CD4-positive, alpha-beta memory T cell (primary cell): ENCODE measurements around the gene TRAK1. TPM values are rescaled to one million over a fixed set of nuclear protein-coding genes. Genes with fewer than 3 reads are reported as not detected.

Source experiments
- CTCF ChIA-PET: fragments of 350-600 bp; sonication (Branson Sonifier 250); formaldehyde crosslinking; loops from one replicate; lab custom pipeline; 2021; ENCODE audit warnings: inconsistent platforms; ENCODE audit not compliant: partially characterized antibody; lab: Charles Lee
- POLR2A ChIA-PET: fragments of 350-600 bp; sonication (Branson Sonifier 250); formaldehyde crosslinking; loops from one replicate; lab custom pipeline; 2021; ENCODE audit not compliant: partially characterized antibody; lab: Charles Lee
- DNase-seq, 5 donors: peaks; one replicate each; pipeline versions ENCODE4 v3.0.0 to v3.0.0-alpha.2; 2020 to 2022; ENCODE audit warnings: mixed read lengths in 1 of 5
- H3K27ac ChIP-seq: one replicate; pipeline ENCODE4 v1.7.0; 2013; ENCODE audit warnings: low read depth, low read length
- H3K27me3 ChIP-seq: 2 replicates; pipeline ENCODE4 v1.7.0; 2013; ENCODE audit warnings: mild to moderate bottlenecking, low read length, moderate library complexity; ENCODE audit not compliant: insufficient read depth
- H3K36me3 ChIP-seq: 2 replicates; pipeline ENCODE4 v1.7.0; 2013; ENCODE audit warnings: mild to moderate bottlenecking, low read length, moderate library complexity; ENCODE audit not compliant: insufficient read depth
- H3K4me1 ChIP-seq: 2 replicates; pipeline ENCODE4 v1.7.0; 2013; ENCODE audit warnings: mild to moderate bottlenecking, low read length, moderate library complexity; ENCODE audit not compliant: insufficient read depth
- H3K4me3 ChIP-seq, 2 donors: one replicate each; pipeline ENCODE4 v1.7.0; 2013; ENCODE audit warnings: low read length in 2 of 2, mild to moderate bottlenecking in 1 of 2
- H3K9me3 ChIP-seq, 2 donors: one replicate each; pipeline ENCODE4 v1.7.0; 2013; ENCODE audit warnings: low read length in 2 of 2, control low read depth in 1 of 2; ENCODE audit not compliant: control insufficient read depth in 1 of 2
- H3K27ac Mint-ChIP-seq, 7 donors: one replicate each; pipeline ENCODE4 v1.8.0; 2020 to 2021; ENCODE audit warnings: mixed read lengths in 7 of 7, mild to moderate bottlenecking in 6 of 7, inconsistent platforms in 3 of 7, moderate library complexity in 3 of 7
- H3K27me3 Mint-ChIP-seq, 2 donors: one replicate each; pipeline ENCODE4 v1.8.0; 2020 to 2021; ENCODE audit warnings: mixed read lengths in 2 of 2
- H3K36me3 Mint-ChIP-seq, 2 donors: one replicate each; pipeline ENCODE4 v1.8.0; 2020 to 2021; ENCODE audit warnings: mixed read lengths in 2 of 2, inconsistent platforms in 1 of 2, mild to moderate bottlenecking in 1 of 2
- H3K4me1 Mint-ChIP-seq, 4 donors: one replicate each; pipeline ENCODE4 v1.8.0; 2020 to 2021; ENCODE audit warnings: mixed read lengths in 4 of 4, mild to moderate bottlenecking in 1 of 4
- H3K4me3 Mint-ChIP-seq, 8 donors: one replicate each; pipeline ENCODE4 v1.8.0; 2020 to 2021; ENCODE audit warnings: mixed read lengths in 8 of 8, mild to moderate bottlenecking in 7 of 8, moderate library complexity in 6 of 8, inconsistent platforms in 3 of 8
- H3K9me3 Mint-ChIP-seq, 8 donors: one replicate each; pipeline ENCODE4 v1.8.0; 2020 to 2021; ENCODE audit warnings: mixed read lengths in 8 of 8, mild to moderate bottlenecking in 5 of 8, inconsistent platforms in 3 of 8, moderate library complexity in 1 of 8
- intact Hi-C: fragments of 100-400 bp; cut with micrococcal nuclease; formaldehyde crosslinking; loops from one replicate; pipeline ENCODE4 v1.15.1; 2023
- polyA plus RNA-seq, 2 donors: library from polyadenylated mRNA; unstranded; fragments of 300-500 nt; fragmentation: Illumina TruSeq; gene quantifications; one replicate each; pipeline ENCODE4 v1.2.3, GENCODE V29; 2021
- total RNA-seq, 2 experiments: library from RNA; stranded (reverse); gene quantifications; one replicate each; pipeline ENCODE4 v1.2.3, GENCODE V29; 2021

The TRAK1 gene
- total and polyA plus RNA-seq, 4 experiments from 2014 or later, result 3.4 to 17.2 (median 13.2) TPM

GRCh38 chr3:42220436-42221121 is 129.4 kb downstream of the TRAK1 start:
- CTCF ChIA-PET, result interaction anchor here (1.2 kb wide), 1 partner anchor 29 kb away, joined by 5 read pairs; no protein-coding TSS in a partner anchor
- Mint-ChIP-seq H3K27me3 (no peaks in the 10 kb centered on the region), H3K9me3 (peaks cover 0 to 2% (median 0%) of the 10 kb centered on the region in 8 donors), H3K4me1 (peaks cover 18 to 24% (median 24%) of the 10 kb centered on the region in 4 donors), H3K27ac (no peak overlapping the region), H3K36me3 (peaks cover 41 to 46% of the 10 kb centered on the region in 2 donors), H3K4me3 (no peak overlapping the region)
- Histone ChIP-seq H3K4me3 (no peak overlapping the region), H3K4me1 (peaks cover 25% of the 10 kb centered on the region), H3K27ac (no peak overlapping the region), H3K27me3 (no peaks in the 10 kb centered on the region), H3K9me3 (no peaks in the 10 kb centered on the region), H3K36me3 (peaks cover 11% of the 10 kb centered on the region)
- intact Hi-C loops, result no loop called here
- POLR2A ChIA-PET, result no interaction called here
- no peak for DNase-seq

- Histone ChIP-seq H3K9me3 (no peaks in the 10 kb centered on the region), H3K4me1 (no peaks in the 10 kb centered on the region), H3K27ac (no peak overlapping the region), H3K36me3 (peaks cover 11% of the 10 kb centered on the region), H3K4me3 (no peak overlapping the region), H3K27me3 (no peaks in the 10 kb centered on the region)
- DNase-seq, result no peak
- Mint-ChIP-seq H3K36me3 (peaks cover 42 to 46% of the 10 kb centered on the region in 2 donors), H3K4me1 (peaks cover 0 to 1% (median 0%) of the 10 kb centered on the region in 4 donors), H3K27me3 (no peaks in the 10 kb centered on the region), H3K4me3 (no peak overlapping the region), H3K9me3 (peaks cover 0 to 2% (median 0%) of the 10 kb centered on the region in 8 donors), H3K27ac (no peak overlapping the region)
- CTCF ChIA-PET, result interaction anchor here (1.4 kb wide), 1 partner anchor 25 kb away, joined by 5 read pairs; no protein-coding TSS in a partner anchor
- intact Hi-C loops, result no loop called here
- POLR2A ChIA-PET, result no interaction called here
Observed at GRCh38 chr3:42222942-42223693, 132.0 kb downstream of the TRAK1 start.

- H3K9me3 Mint-ChIP-seq, result peaks cover 0 to 2% (median 0%) of the 10 kb centered on the region in 8 donors
- no peak overlapping the region for H3K4me3 Mint-ChIP-seq
- DNase-seq, result no peak
- ChIA-PET CTCF (interaction anchor here (1.4 kb wide), 1 partner anchor 24 kb away, joined by 5 read pairs; no protein-coding TSS in a partner anchor), POLR2A (no interaction called here)
- H3K36me3 Mint-ChIP-seq, result peaks cover 42 to 46% of the 10 kb centered on the region in 2 donors
- no peak overlapping the region for H3K27ac Mint-ChIP-seq
- H3K4me1 Mint-ChIP-seq, result no peaks in the 10 kb centered on the region
- no peaks in the 10 kb centered on the region for H3K27me3 Mint-ChIP-seq
- Histone ChIP-seq H3K4me3 (no peak overlapping the region), H3K27me3 (no peaks in the 10 kb centered on the region), H3K36me3 (peaks cover 11% of the 10 kb centered on the region), H3K27ac (no peak overlapping the region), H3K9me3 (no peaks in the 10 kb centered on the region), H3K4me1 (no peaks in the 10 kb centered on the region)
- intact Hi-C loops, result no loop called here
Observed at GRCh38 chr3:42224178-42224577, 133.0 kb downstream of the TRAK1 start.

GRCh38 chr3:42224658-42225421 is 133.7 kb downstream of the TRAK1 start:
- Mint-ChIP-seq H3K27me3 (no peaks in the 10 kb centered on the region), H3K4me1 (no peaks in the 10 kb centered on the region), H3K27ac (no peak overlapping the region), H3K4me3 (no peak overlapping the region), H3K9me3 (no peaks in the 10 kb centered on the region), H3K36me3 (peaks cover 41 to 45% of the 10 kb centered on the region in 2 donors)
- H3K9me3 ChIP-seq, result no peaks in the 10 kb centered on the region
- no peak overlapping the region for H3K4me3 ChIP-seq
- no peak overlapping the region for H3K27ac ChIP-seq
- H3K36me3 ChIP-seq, result peaks cover 11% of the 10 kb centered on the region
- DNase-seq, result no peak
- ChIA-PET CTCF (interaction anchor here (0.6 kb wide), 1 partner anchor 39 kb away, joined by 7 read pairs; no protein-coding TSS in a partner anchor), POLR2A (no interaction called here)
- intact Hi-C loops, result no loop called here
- peaks cover 4% of the 10 kb centered on the region for H3K27me3 ChIP-seq
- H3K4me1 ChIP-seq, result no peaks in the 10 kb centered on the region

DNA sequence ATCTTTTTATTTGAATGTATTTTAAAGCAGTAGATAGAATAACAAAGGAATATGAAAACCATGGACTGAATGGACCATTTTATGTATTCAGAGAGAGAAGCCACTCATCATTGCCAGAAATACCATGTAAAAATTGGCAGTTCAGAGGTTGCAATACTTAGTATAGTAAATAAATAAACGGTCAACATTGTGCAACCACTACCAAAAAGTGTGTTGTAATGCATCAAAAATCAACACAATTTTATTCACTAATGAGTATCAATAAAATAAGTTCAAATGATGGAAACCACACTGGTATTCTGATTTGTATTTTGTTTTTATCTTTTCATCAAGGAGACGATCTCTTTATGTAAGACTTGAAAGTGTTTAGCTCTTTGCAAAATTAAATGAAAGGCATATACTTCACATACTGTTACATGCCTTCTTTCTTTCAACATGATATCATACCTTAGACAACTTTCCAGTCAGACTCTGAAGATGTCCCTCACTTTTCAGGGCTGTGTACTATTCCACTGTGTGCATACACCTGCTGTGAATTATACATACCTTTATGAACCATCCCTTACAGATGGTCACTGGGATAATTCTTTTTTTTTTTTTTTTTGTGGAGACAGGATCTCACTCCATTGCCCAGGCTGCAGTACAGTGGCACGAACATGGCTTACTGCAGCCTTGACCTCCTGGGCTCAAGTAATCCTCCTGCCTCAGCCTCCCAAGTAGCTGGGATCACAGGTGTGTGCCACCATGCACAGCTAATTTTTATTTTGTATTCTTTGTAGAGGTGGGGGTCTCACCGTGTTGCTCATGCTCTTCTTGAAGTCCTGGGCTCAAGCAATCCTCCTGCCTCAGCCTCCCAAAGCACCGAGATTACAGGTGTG is 134.6 kb downstream of the TRAK1 start:
- peaks cover 0 to under 1% of the 10 kb centered on the region in 2 donors for H3K27me3 Mint-ChIP-seq
- no peak for DNase-seq
- no peaks in the 10 kb centered on the region for H3K4me1 Mint-ChIP-seq
- H3K27ac Mint-ChIP-seq, result no peak overlapping the region
- H3K36me3 Mint-ChIP-seq, result peaks cover 34 to 36% of the 10 kb centered on the region in 2 donors
- H3K27me3 ChIP-seq, result peaks cover 5% of the 10 kb centered on the region
- H3K4me3 Mint-ChIP-seq, result no peak overlapping the region
- POLR2A ChIA-PET, result no interaction called here
- peaks cover 11% of the 10 kb centered on the region for H3K36me3 ChIP-seq
- no peaks in the 10 kb centered on the region for H3K9me3 ChIP-seq
- H3K27ac ChIP-seq, result no peak overlapping the region
- H3K4me1 ChIP-seq, result no peaks in the 10 kb centered on the region
- no peaks in the 10 kb centered on the region for H3K9me3 Mint-ChIP-seq
- H3K4me3 ChIP-seq, result no peak overlapping the region
- intact Hi-C loops, result no loop called here
- CTCF ChIA-PET, result interaction anchor here (0.6 kb wide), 2 partner anchors 40 to 323 kb away, joined by 4 to 7 read pairs; no protein-coding TSS in a partner anchor

DNA sequence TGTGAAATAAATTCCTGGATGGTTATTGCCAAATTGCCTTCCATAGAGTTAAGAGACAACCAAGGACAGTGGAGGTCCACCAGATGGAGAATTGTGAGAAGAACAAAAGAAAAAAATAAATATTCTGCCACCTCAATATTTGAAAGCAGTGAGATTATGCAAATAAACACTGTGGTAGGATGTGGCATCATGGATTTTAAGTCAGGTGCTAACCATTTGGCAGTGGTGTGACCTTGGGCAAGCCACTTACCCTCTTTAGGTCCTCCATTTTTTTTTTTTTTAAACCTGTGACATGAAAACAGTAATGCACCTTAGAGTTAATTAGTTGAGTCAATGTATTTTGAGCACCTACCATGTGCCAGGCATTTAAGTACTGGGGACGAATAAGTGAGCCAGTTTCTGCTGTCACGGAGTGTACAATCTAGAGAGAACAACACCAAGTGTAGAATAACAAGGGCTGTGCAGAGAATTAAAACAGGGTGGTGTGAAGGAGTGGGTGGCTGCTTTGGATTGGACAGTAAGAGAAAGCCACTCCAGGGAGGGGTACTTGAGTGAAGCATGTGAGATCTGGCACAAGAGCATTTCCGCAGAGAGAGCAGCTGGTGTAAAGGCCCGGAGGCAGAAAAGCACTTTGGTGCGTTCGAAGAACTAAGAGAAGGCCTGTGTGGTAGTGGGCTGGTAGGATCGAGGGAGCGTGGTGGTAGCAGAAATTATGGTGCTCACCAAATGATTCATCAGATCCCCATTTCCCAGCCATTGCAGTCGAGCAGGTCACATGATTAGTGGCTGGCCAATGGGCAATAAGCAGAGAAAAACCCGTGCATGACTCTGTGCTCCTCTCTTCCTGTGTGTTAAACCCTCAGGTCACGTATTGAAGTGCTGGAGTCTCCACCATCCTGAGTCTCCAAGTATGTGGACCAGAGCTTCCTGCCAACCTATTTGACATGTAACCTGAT is 135.6 kb downstream of the TRAK1 start:
- CTCF ChIA-PET, result interaction anchor here (1.3 kb wide), 1 partner anchor 107 kb away, joined by 3 read pairs; no protein-coding TSS in a partner anchor
- H3K27me3 Mint-ChIP-seq, result peaks cover 0 to 4% of the 10 kb centered on the region in 2 donors
- no peaks in the 10 kb centered on the region for H3K9me3 Mint-ChIP-seq
- intact Hi-C loops, result no loop called here
- peaks cover 30 to 31% of the 10 kb centered on the region in 2 donors for H3K36me3 Mint-ChIP-seq
- peaks cover 11% of the 10 kb centered on the region for H3K36me3 ChIP-seq
- DNase-seq, result no peak
- H3K27ac ChIP-seq, result no peak overlapping the region
- POLR2A ChIA-PET, result no interaction called here
- H3K27me3 ChIP-seq, result peaks cover 5% of the 10 kb centered on the region
- no peaks in the 10 kb centered on the region for H3K4me1 Mint-ChIP-seq
- H3K4me1 ChIP-seq, result no peaks in the 10 kb centered on the region
- H3K4me3 Mint-ChIP-seq, result no peak overlapping the region
- H3K9me3 ChIP-seq, result no peaks in the 10 kb centered on the region
- no peak overlapping the region for H3K4me3 ChIP-seq
- no peak overlapping the region for H3K27ac Mint-ChIP-seq
